ENCODE measurements around the gene AADAC.

GRCh38 chr3:151856641-151857040, 42.7 kb downstream of the AADAC start:
- TF ChIP-seq POLR2A (IDR thresholded peaks at IDR 0.05; ENCODE audit: low read length) = no peak
- no peak for TF ChIP-seq GATA1 (IDR thresholded peaks at IDR 0.05; ENCODE audit: low read depth, low read length)
